RWPE2 (cell line): ENCODE data around the gene PTPN3.

Experiments
- ATAC-seq: fragments of 200-7000 bp; cut with Tn5 transposase; 3 replicates; pipeline ENCODE4 v1.9.1; 2021; ENCODE audit warnings: low read depth
- DNase-seq: peaks from one replicate; pipeline ENCODE4 v3.0.0-alpha.2; 2020; ENCODE audit warnings: low spot score
- H3K27ac ChIP-seq: fragments of 450-650 bp; 2 replicates; pipeline ENCODE4 v1.5.1; 2017; ENCODE audit warnings: mild to moderate bottlenecking; ENCODE audit not compliant: poor library complexity, severe bottlenecking
- H3K27me3 ChIP-seq: fragments of 250-450 bp; sonication (Bioruptor Pico); 2 replicates; pipeline ENCODE4 v1.5.1; 2021; ENCODE audit warnings: mild to moderate bottlenecking, moderate library complexity; ENCODE audit not compliant: insufficient read depth, poor library complexity, severe bottlenecking
- H3K36me3 ChIP-seq: fragments of 250-450 bp; sonication (Bioruptor Pico); 2 replicates; pipeline ENCODE4 v1.5.1; 2020; ENCODE audit warnings: low read depth, mild to moderate bottlenecking, moderate library complexity
- H3K4me1 ChIP-seq: fragments of 250-450 bp; sonication (Bioruptor Pico); 2 replicates; pipeline ENCODE4 v1.5.1; 2021; ENCODE audit warnings: mild to moderate bottlenecking, moderate library complexity; ENCODE audit not compliant: insufficient read depth, poor library complexity, severe bottlenecking
- H3K4me3 ChIP-seq: fragments of 250-450 bp; sonication (Bioruptor Pico); 2 replicates; pipeline ENCODE4 v1.5.1; 2021; ENCODE audit warnings: mild to moderate bottlenecking, moderate library complexity; ENCODE audit not compliant: severe bottlenecking
- H3K9me3 ChIP-seq: fragments of 250-450 bp; sonication (Bioruptor Pico); 2 replicates; pipeline ENCODE4 v1.5.1; 2021; ENCODE audit warnings: mild to moderate bottlenecking, moderate library complexity; ENCODE audit not compliant: severe bottlenecking
- CTCF ChIP-seq: fragments of 450-650 bp; IDR thresholded peaks from one replicate; pipeline ENCODE4 v1.5.1; 2017; ENCODE audit warnings: mild to moderate bottlenecking, moderate library complexity; ENCODE audit not compliant: poor library complexity, severe bottlenecking

Gene PTPN3

GRCh38 chr9:109475526-109475925, 22.6 kb downstream of the PTPN3 start:
- H3K4me1 ChIP-seq = peaks cover 45% of the 10 kb centered on the region
- H3K4me3 ChIP-seq = no peak overlapping the region
- TF ChIP-seq CTCF = no peak
- H3K27ac ChIP-seq = no peak overlapping the region
- DNase-seq = no peak
- H3K36me3 ChIP-seq = peaks cover 13% of the 10 kb centered on the region
- no peak for ATAC-seq
- no peaks in the 10 kb centered on the region for H3K9me3 ChIP-seq
- H3K27me3 ChIP-seq = no peaks in the 10 kb centered on the region

- H3K36me3 ChIP-seq = peaks cover 8% of the 10 kb centered on the region
- no peaks in the 10 kb centered on the region for H3K27me3 ChIP-seq
- ATAC-seq (no peak), DNase-seq (no peak)
- H3K4me1 ChIP-seq = peaks cover 49% of the 10 kb centered on the region
- no peak overlapping the region for H3K4me3 ChIP-seq
- H3K27ac ChIP-seq = no peak overlapping the region
- no peaks in the 10 kb centered on the region for H3K9me3 ChIP-seq
- TF ChIP-seq CTCF = no peak
Measured at GRCh38 chr9:109474944-109475343, 23.2 kb downstream of the PTPN3 start.

GRCh38 chr9:109474170-109474569, 23.9 kb downstream of the PTPN3 start:
- ATAC-seq (no peak), DNase-seq (no peak)
- H3K9me3 ChIP-seq = no peaks in the 10 kb centered on the region
- H3K27ac ChIP-seq = no peak overlapping the region
- H3K4me1 ChIP-seq = peaks cover 56% of the 10 kb centered on the region
- no peak overlapping the region for H3K4me3 ChIP-seq
- no peaks in the 10 kb centered on the region for H3K27me3 ChIP-seq
- H3K36me3 ChIP-seq = peaks cover 8% of the 10 kb centered on the region; the same call in 1 of the 2 replicates
- no peak for TF ChIP-seq CTCF

GRCh38 chr9:109473329-109473728, 24.8 kb downstream of the PTPN3 start:
- no peak for ATAC-seq
- no peaks in the 10 kb centered on the region for H3K9me3 ChIP-seq
- peaks cover 60% of the 10 kb centered on the region for H3K4me1 ChIP-seq
- no peak overlapping the region for H3K4me3 ChIP-seq
- no peak for TF ChIP-seq CTCF
- no peaks in the 10 kb centered on the region for H3K27me3 ChIP-seq
- no peak for DNase-seq
- H3K36me3 ChIP-seq = peaks cover 8% of the 10 kb centered on the region; the same call in 1 of the 2 replicates
- H3K27ac ChIP-seq = no peak overlapping the region

GRCh38 chr9:109471475-109472393, 26.4 kb downstream of the PTPN3 start:
- Histone ChIP-seq H3K4me3 (no peak overlapping the region), H3K9me3 (no peaks in the 10 kb centered on the region), H3K27ac (peak overlapping the region; percentile 2), H3K36me3 (peaks cover 8% of the 10 kb centered on the region), H3K27me3 (no peaks in the 10 kb centered on the region), H3K4me1 (peaks cover 60% of the 10 kb centered on the region)
- DNase-seq = no peak
- ATAC-seq = no peak
- no peak for TF ChIP-seq CTCF
